LNCaP clone FGC (cell line): ENCODE results near the gene CCSER2.

Experiments used
- DNase-seq: peaks from one replicate; pipeline ENCODE4 v3.0.0-alpha.2; 2011; ENCODE audit warnings: low read depth
- H3K4me3 ChIP-seq: 2 replicates; pipeline ENCODE4 v1.5.1; 2011; ENCODE audit warnings: mild to moderate bottlenecking, low read depth, low read length, control low read depth
- CTCF ChIP-seq: IDR thresholded peaks from 2 replicates; pipeline ENCODE4 v1.5.1; 2012; ENCODE audit warnings: mild to moderate bottlenecking; ENCODE audit not compliant: control insufficient read depth, insufficient read depth; ENCODE audit errors: extremely low read depth

Gene CCSER2

GRCh38 chr10:84367256-84367655 is 38.9 kb downstream of the CCSER2 start:
- no peak for DNase-seq

GRCh38 chr10:84368828-84369227 is 40.4 kb downstream of the CCSER2 start:
- no peak overlapping the region for H3K4me3 ChIP-seq
- no peak for DNase-seq
- TF ChIP-seq CTCF = no peak

More at GRCh38 chr10:84367256-84367655, 38.9 kb downstream of the CCSER2 start:
- no peak overlapping the region for H3K4me3 ChIP-seq
- TF ChIP-seq CTCF = no peak

DNA sequence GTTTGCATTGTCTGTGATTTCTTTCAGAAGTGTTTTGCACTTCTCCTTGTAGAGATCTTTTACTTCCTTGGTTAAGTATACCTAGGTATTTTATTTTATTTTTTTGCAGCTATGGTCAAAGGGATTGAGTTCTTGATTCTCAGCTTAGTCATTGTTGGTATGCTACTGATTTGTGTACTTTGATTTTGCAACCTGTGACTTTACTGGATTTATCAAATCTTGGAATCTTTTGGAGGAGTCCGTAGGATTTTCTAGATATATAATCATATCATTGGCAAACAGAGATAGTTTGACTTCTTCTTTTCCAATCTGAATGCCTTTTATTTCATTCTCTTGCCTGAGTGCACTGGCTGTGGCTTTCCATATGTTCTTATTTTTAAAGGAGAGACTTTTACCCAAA is 41.9 kb downstream of the CCSER2 start:
- TF ChIP-seq CTCF = no peak
- DNase-seq = peak; percentile 4
- H3K4me3 ChIP-seq = no peak overlapping the region

- no peak overlapping the region for H3K4me3 ChIP-seq
- TF ChIP-seq CTCF = no peak
- no peak for DNase-seq
These were observed 43.6 kb downstream of the CCSER2 start for GRCh38 chr10:84371944-84372343.

DNA sequence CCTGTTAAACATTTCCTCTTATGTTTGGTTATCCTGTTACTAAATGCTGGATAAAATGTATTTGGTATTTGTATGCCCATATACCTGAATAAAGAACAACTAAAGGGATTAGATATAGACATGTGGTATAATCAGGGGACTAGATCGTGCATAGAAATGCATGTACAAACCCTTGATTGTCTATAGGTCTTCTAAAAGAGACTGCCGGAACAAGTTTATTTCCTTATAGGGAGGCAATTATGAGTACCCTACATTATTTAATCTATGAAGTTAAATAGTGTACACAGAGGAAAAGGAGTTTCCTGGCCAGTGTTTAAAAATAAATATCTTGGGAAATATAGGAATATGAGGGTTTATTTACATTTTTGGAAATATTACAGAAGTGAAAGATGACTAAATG is 44.6 kb downstream of the CCSER2 start:
- no peak for TF ChIP-seq CTCF
- DNase-seq = no peak
- no peak overlapping the region for H3K4me3 ChIP-seq

DNA sequence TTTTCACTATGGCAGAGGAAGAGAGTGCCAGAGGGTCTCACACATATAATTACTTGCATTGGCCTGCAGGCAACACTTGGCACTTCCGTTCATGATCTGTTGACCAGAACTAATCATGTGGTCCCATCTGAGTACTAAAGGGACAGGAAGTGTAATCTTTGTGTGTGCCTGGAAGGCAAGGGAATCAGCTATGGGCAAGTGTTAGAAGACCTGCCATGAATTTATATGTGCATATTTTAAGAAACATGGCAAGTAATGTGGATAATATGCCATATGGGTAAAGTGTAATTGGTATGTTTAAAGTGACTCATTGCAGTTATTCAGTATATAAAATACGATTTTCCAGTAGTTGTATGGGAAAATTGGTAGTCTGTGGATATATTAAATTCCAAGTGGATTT is 46.1 kb downstream of the CCSER2 start:
- DNase-seq = no peak
- no peak for TF ChIP-seq CTCF
- H3K4me3 ChIP-seq = no peak overlapping the region

- TF ChIP-seq CTCF = peak; percentile 58
- no peak overlapping the region for H3K4me3 ChIP-seq
- DNase-seq = peak; percentile 23
These were observed 46.6 kb downstream of the CCSER2 start for GRCh38 chr10:84375011-84375410.
